Heart left ventricle (tissue), 16 donors: Measurements from ENCODE around the gene SYMPK. TPM values are rescaled to one million over a fixed set of nuclear protein-coding genes. Genes with fewer than 3 reads are reported as not detected.
A peak's percentile ranks its signal among the peaks of the same experiment; 100 is the strongest.

Source experiments
- ATAC-seq, 4 donors: fragments of 200-7000 bp; cut with Tn5 transposase; one replicate each; pipeline ENCODE4 v1.9.1; 2020 to 2022; ENCODE audit warnings: moderate library complexity in 4 of 4, mild to moderate bottlenecking in 3 of 4, moderate number of reproducible peaks in 1 of 4
- DNase-seq, 5 donors: peaks; one replicate each; pipeline ENCODE4 v3.0.0-alpha.2; 2020
- H3K27ac ChIP-seq, 12 donors: fragments of 200-600 bp; sonication (generic) in 4 of 12; one replicate each; pipeline versions ENCODE4 v1.5.0 to v1.8.0; 2016 to 2022; ENCODE audit warnings: mild to moderate bottlenecking in 2 of 12
- H3K27me3 ChIP-seq, 9 donors: fragments of 200-600 bp; sonication (generic) in 2 of 9; one replicate each; pipeline versions ENCODE4 v1.5.1 to v1.8.0; 2016 to 2022; ENCODE audit warnings: mild to moderate bottlenecking in 3 of 9
- H3K36me3 ChIP-seq, 9 donors: fragments of 200-600 bp; sonication (generic) in 2 of 9; one replicate each; pipeline versions ENCODE4 v1.5.0 to v1.8.0; 2018 to 2022; ENCODE audit warnings: mild to moderate bottlenecking in 2 of 9
- H3K4me1 ChIP-seq, 12 donors: fragments of 200-600 bp; sonication (generic) in 4 of 12; one replicate each; pipeline versions ENCODE4 v1.5.0 to v1.8.0; 2016 to 2022; ENCODE audit warnings: mild to moderate bottlenecking in 3 of 12
- H3K4me3 ChIP-seq, 12 donors: fragments of 200-600 bp; sonication (generic) in 4 of 12; one replicate each; pipeline versions ENCODE4 v1.5.0 to v1.8.0; 2017 to 2022; ENCODE audit warnings: mild to moderate bottlenecking in 9 of 12, moderate library complexity in 4 of 12
- H3K9me3 ChIP-seq, 12 donors: fragments of 200-600 bp; sonication (generic) in 4 of 12; one replicate each; pipeline versions ENCODE4 v1.5.0 to v1.8.0; 2016 to 2022; ENCODE audit warnings: mild to moderate bottlenecking in 1 of 12
- POLR2A ChIP-seq, 2 donors: fragments of 450-650 bp; IDR thresholded peaks; one replicate each; pipeline ENCODE4 v1.6.1; 2017; ENCODE audit warnings: antibody characterized with exemption in 2 of 2, mild to moderate bottlenecking in 2 of 2, moderate library complexity in 2 of 2
- WGBS, 4 donors: extraction: QIAGEN DNeasy Blood & Tissue Kit in 2 of 4; methylation state at CpG; one replicate each; pipeline versions ENCODE4 v1.1.5 to v1.1.7; 2013 to 2018; 5-methylcytosine and 5-hydroxymethylcytosine counted together
- intact Hi-C, 10 donors: fragments of 100-400 bp; cut with DNase I; formaldehyde crosslinking; loops; one replicate each; pipeline versions ENCODE4 v1.11.1 to v1.14.2; 2022
- polyA plus RNA-seq, 2 donors: library from polyadenylated mRNA; stranded (reverse); fragments of 200-250 nt; gene quantifications; one replicate each; pipeline ENCODE4 v1.2.3, GENCODE V29; 2013
- total RNA-seq, 9 donors: library from RNA; depleted of rRNA in 2 of 9; stranded (reverse); fragments of >200 nt in 2 of 9; fragmentation: NEBNext Ultra II Directional in 3 of 9; extraction: Animal tissue kit (Norgen Biotek cat#: 25700) in 3 of 9; gene quantifications; one replicate each; pipeline versions ENCODE4 v1.1.0 to v1.2.4, GENCODE V29; 2016 to 2023
- TF ChIP-seq, protein P1 (sequence below), 12 donors: fragments of 200-600 bp; sonication (generic) in 4 of 12; IDR thresholded peaks; one replicate each; pipeline versions ENCODE4 v1.5.0 to v1.8.0; 2018 to 2022; ENCODE audit warnings: antibody characterized with exemption in 12 of 12, mild to moderate bottlenecking in 5 of 12
- donor health status: ischemic (EF 13 %, LVEDD 7.1; RV severe dilation, severe dysfunction).
- donor health status: healthy with polysubstance abuse.
- donor health status: DM: no; HTN: yes; CAD: no.
- donor health status: DM: no; HTN: no; CAD: no.
- donor health status: ischemic (EF 25% LVEDD 6.9; RV normal size, moderate dysfunction).
- donor health status: ischemic (EF 25% LVEDD 5.7; RV mildly dilated, moderate dysfunction).
- donor health status: healthy.
- donor health status: DM: yes; HTN: yes; CAD: no.
- donor health status: ischemic (EF 35%, LVEDD 5.7; RV mildly dilated, moderate dysfunction).
- donor health status: nonischemic (EF 11% LVEDD 7.7; RV severe dilation, severe dysfunction).
- donor health status: DM: yes; HTN: yes; CAD: no.
- donor health status: PGD.
- donor health status: ischemic (EF 29% LVEDD 5.4; RV normal size, mild dysfunction).
- donor health status: nonischemic (EF 23%, LVEDD 6.1; RV moderate dilation, normal function).

The SYMPK gene
- total and polyA plus RNA-seq, 11 donors = 21.9 to 47.7 (median 34.3) TPM

DNA sequence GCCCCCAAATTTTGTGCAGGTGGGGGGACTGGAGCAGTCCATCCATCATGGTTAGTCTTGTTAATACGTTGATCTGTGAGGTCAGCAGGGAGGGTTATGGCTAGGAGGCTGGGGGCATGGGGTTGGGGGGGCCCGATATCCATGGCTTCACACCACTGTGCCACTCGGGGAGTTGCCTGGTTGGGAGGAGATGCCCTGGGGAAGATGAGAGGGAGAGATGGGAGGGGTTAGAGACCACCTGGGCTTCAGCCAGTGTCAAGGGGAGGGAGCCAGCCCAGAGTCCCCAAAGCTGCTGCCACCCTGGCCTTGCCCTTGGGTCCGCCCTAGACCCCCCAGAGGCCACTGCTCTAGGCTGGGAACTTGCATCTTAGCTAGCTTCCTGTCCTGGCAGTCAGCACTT lies 78.9 kb downstream of the SYMPK start:
- peaks cover 0 to 92% (median 52%) of the 10 kb centered on the region in 12 donors for H3K4me1 ChIP-seq
- H3K27me3 ChIP-seq = peaks cover 0 to 75% (median 0%) of the 10 kb centered on the region in 9 donors
- peaks cover 0 to 42% (median 33%) of the 10 kb centered on the region in 9 donors for H3K36me3 ChIP-seq
- no peaks in the 10 kb centered on the region for H3K9me3 ChIP-seq
- no peak for DNase-seq
- no peak for TF ChIP-seq POLR2A (IDR thresholded peaks at IDR 0.05)
- TF ChIP-seq, protein P1, sequence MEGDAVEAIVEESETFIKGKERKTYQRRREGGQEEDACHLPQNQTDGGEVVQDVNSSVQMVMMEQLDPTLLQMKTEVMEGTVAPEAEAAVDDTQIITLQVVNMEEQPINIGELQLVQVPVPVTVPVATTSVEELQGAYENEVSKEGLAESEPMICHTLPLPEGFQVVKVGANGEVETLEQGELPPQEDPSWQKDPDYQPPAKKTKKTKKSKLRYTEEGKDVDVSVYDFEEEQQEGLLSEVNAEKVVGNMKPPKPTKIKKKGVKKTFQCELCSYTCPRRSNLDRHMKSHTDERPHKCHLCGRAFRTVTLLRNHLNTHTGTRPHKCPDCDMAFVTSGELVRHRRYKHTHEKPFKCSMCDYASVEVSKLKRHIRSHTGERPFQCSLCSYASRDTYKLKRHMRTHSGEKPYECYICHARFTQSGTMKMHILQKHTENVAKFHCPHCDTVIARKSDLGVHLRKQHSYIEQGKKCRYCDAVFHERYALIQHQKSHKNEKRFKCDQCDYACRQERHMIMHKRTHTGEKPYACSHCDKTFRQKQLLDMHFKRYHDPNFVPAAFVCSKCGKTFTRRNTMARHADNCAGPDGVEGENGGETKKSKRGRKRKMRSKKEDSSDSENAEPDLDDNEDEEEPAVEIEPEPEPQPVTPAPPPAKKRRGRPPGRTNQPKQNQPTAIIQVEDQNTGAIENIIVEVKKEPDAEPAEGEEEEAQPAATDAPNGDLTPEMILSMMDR (IDR thresholded peaks at IDR 0.05) = no peak
- no peak for ATAC-seq
- no peak overlapping the region for H3K4me3 ChIP-seq
- H3K27ac ChIP-seq = peak overlapping the region; percentile 74 to 98 (median 95)
- intact Hi-C loops = no loop called here
- WGBS, 4 donors = 63 to 78% (median 74%) methylated on average over 3 to 4 of the region's 4 CpGs

DNA sequence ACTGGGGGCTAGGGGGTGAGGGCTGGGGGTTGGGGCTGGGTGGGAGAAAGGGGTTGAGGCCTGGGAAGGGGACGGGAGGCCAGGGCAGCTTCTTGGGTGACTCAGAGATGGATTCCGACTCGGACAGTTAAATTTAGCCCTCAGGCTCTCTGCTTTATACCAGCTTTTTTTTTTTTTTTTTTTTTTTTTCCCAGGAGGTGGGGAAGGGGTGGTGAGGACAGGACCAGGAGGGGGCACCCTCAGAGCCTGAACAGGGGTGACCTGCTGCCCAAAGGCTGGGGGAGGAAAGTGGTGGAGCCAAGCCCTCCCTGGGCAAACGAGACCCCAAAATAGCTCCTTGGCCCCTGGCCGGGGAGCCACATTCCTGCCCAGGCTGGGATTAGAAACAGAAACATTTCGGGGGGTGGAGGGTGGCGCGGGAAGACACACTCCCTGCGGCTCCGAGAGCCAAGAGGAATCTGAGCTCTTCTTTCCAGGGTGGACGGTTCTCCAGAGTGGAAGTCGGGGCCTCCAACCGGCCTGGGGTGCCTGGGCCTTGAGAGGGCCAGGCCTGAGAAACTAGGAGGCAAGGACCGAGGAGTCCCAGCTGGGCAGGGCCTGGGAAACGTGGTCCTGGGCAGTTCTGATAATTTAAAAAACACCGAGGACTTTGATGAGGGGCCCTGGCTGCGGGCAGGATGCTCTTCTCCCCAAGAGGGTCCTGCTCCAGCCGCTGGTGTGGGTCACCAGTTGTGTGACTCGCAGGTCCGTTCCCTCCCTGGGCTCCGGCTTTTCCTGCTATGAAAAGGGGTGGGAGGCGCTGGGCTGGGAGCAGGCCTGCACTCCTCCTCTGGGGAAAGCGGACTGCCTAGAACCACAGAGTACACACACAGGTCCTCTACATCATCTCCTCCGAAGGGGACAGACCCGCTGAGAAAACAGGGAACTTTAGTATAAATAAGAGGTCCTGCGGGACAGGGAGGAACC lies 79.8 kb downstream of the SYMPK start:
- DNase-seq (peak; percentile 83 to 92 (median 85)), ATAC-seq (peak; percentile 64 to 86 (median 77))
- Histone ChIP-seq H3K36me3 (peaks cover 0 to 42% (median 28%) of the 10 kb centered on the region in 9 donors), H3K27ac (peak overlapping the region; percentile 74 to 98 (median 95)), H3K9me3 (no peaks in the 10 kb centered on the region), H3K27me3 (peaks cover 0 to 74% (median 0%) of the 10 kb centered on the region in 9 donors), H3K4me3 (peak overlapping the region in 10 of 12 donors; percentile 55 to 92 (median 68)), H3K4me1 (peaks cover 0 to 84% (median 51%) of the 10 kb centered on the region in 12 donors)
- intact Hi-C loops = no loop called here
- TF ChIP-seq, protein P1 (IDR thresholded peaks at IDR 0.05) = peak in 5 of 12 donors; percentile 15 to 40 (median 18)
- peak in 1 of 2 donors; percentile 53 for TF ChIP-seq POLR2A (IDR thresholded peaks at IDR 0.05)
- WGBS, 4 donors = 30 to 43% (median 37%) methylated on average over 18 to 26 of the region's 26 CpGs

DNA sequence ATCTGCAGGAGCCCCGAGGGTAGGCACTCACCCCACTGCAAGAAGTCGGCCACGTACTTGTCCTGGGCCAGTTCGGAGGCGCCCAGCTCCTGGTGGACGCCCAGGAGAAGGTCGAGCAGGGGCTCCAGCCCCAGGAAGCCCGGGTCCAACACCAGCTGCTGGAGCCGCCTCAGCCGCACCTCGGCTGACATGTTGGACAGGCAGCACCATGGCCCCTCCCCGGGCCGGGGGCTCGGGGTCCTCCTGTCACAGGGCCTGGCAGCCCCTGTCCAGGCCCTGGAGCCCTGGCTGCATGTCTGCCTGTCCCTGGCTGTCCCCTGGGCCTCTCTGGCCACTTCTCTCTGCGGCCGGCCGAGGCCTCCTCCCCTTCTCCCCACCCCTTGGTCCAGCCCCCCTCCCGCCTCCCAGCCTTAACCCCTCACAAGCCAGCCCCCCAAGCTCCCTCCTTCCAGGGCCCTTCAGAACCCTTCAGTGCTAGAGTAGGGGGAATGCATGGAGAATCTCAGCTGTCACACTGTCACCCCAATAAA lies 80.7 kb downstream of the SYMPK start, which contains the start of gene DMPK:
TSS of gene DMPK (minus strand) at position 329 of the 530 bp plus-strand sequence. CDS start at position 191, 138 bp downstream.
- TF ChIP-seq, protein P1 (IDR thresholded peaks at IDR 0.05) = no peak
- TF ChIP-seq POLR2A (IDR thresholded peaks at IDR 0.05) = peak in 1 of 2 donors; percentile 46
- Histone ChIP-seq H3K27me3 (peaks cover 0 to 74% (median 0%) of the 10 kb centered on the region in 9 donors), H3K4me3 (peak within 1 kb of the TSS; percentile 37 to 92 (median 63)), H3K27ac (peak within 1 kb of the TSS; percentile 74 to 98 (median 95)), H3K9me3 (no peaks in the 10 kb centered on the region), H3K4me1 (peaks cover 0 to 77% (median 51%) of the 10 kb centered on the region in 12 donors), H3K36me3 (peaks cover 0 to 44% (median 35%) of the 10 kb centered on the region in 9 donors)
- peak; percentile 64 to 75 (median 68) for ATAC-seq
- peak; percentile 77 to 84 (median 78) for DNase-seq
- 6 to 20% (median 16%) methylated on average over 8 to 18 of the region's 18 CpGs for WGBS, 4 donors
- intact Hi-C loops = no loop called here
